Fibroblast of skin of left quadriceps (primary cell): ENCODE data around the gene PRC1.

Source experiments
- DNase-seq, 2 experiments: peaks; one replicate each; pipeline ENCODE4 v3.0.0-alpha.2; 2013; ENCODE audit warnings: low read depth in 2 of 2

PRC1 gene

GRCh38 chr15:90990446-90990845 lies 3.9 kb downstream of the PRC1 start:
- no peak for DNase-seq

DNA sequence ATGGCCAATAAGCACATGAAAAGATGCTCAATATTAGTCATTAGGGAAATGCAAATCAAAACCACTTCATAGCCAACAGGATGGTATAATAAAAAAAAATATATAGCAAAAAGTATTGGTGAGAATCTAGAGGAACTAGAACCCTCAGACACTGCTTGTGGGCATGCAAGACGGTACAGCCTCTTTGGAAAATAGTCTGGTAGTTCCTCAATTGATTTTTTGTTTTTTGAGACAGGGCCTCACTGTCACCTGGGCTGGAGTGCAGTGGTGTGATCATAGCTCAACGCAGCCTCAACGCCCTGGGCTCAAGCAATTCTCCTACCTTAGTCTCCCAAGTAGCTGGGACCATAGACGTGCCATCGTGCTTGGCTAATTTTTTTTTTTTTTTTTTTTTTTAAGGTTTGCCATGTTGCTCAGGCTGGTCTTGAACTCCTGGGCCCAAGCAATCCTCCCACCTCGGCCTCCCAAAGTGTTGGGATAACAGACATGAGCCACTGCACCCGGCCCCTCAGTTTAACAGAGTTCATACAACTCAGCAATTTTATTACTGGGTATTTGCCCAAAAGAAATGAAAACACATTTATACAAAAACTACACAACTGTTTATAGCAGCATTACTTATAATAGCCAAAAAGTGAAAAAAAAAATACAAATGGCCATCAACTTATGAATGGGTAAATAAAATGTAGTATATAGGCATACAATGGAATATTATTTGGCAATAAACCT lies 5.1 kb downstream of the PRC1 start:
- DNase-seq = no peak

GRCh38 chr15:90988296-90988695 lies 6.0 kb downstream of the PRC1 start:
- DNase-seq = no peak

DNA sequence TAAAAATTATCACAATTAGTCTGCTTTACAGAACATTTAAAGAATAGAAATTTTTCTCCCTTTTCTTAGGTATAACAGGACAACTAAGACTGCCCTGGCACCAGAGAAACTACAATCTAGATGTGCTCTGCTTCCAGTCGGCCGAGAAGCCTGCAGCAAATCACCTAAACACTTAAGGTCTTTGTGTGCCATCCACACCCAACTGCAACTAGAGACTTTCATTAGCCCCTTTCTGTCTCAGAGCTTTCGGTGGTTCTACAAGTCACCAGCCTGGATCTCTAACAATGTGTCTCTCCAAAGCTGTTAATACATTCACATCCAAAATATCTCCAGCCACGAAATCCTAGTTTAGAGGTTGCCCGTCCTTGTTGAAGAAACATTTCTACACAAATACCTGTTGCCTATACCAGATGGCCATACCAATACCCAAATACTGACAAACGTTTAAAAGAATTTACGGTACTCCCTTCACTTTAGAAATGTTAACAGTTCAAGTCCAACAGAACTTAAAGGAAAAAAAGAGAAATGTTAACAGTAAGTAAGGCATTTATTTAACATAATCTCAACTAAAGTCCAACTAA lies 6.7 kb downstream of the PRC1 start:
- DNase-seq = no peak

DNA sequence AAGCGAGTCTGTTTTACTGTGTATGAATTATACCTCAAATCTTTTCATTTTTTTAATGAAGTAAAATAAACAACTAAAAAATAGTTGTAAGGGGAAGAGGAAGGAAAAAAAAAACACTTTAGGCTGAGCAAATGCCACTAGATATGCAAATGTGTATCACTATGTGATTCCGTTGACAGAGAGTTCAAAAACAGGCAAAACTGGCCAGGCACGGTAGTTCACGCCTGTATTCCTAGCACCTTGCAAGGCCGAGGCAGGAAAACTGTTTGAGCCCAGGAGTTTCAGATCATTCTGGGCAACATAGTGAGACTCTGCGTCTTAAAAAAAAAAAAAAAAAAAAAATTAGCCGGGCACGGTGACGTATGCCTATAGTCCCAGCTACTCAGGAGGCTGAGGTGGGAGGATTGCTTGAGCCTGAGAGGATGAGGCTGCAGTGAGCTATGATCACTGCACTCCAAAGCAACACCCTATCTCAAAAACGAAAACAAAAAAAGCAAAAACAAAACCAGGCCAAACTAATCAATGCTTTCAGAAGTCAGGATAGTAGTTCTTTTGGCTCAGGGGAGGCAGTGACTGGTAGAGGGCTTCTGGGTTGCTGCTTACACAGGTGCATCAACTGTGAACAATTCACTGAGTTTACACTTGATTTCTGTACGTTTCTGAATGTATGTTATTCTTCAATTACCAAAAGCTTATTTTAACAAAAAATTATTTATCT lies 7.4 kb downstream of the PRC1 start:
- no peak for DNase-seq

GRCh38 chr15:90982135-90982534 lies 12.2 kb downstream of the PRC1 start:
- DNase-seq = no peak

GRCh38 chr15:90981681-90982080 lies 12.7 kb downstream of the PRC1 start:
- DNase-seq = no peak

- no peak for DNase-seq
Measured at GRCh38 chr15:90979582-90979981, 14.8 kb downstream of the PRC1 start.

GRCh38 chr15:90974216-90974615 lies 20.1 kb downstream of the PRC1 start:
- no peak for DNase-seq

GRCh38 chr15:90972133-90972532 lies 22.2 kb downstream of the PRC1 start:
- DNase-seq = no peak

DNA sequence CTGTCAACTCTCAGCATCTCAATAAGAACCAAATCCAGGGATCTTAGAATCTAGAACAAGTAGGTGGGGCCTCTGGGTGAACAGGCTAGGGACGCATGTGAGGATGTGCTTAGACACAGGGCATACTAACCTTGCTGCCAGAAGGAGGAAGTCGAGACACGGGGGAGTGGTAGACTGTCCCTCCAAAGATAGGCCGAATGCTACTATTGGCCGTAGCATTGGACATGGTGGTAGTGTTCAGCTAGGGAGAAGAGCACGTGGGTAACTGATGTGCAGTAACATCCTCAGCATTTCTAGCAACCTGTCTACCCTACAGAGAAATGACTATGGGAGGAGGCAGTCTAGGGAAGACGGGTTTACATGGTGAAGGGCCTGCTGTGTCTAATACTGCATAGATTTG lies 24.1 kb downstream of the PRC1 start:
- no peak for DNase-seq

- DNase-seq = no peak
Measured at GRCh38 chr15:90968434-90968833, 25.9 kb downstream of the PRC1 start.

GRCh38 chr15:90967206-90967605 lies 27.1 kb downstream of the PRC1 start:
- no peak for DNase-seq

- DNase-seq = no peak
Measured at GRCh38 chr15:90966262-90966661, 28.1 kb downstream of the PRC1 start.

DNA sequence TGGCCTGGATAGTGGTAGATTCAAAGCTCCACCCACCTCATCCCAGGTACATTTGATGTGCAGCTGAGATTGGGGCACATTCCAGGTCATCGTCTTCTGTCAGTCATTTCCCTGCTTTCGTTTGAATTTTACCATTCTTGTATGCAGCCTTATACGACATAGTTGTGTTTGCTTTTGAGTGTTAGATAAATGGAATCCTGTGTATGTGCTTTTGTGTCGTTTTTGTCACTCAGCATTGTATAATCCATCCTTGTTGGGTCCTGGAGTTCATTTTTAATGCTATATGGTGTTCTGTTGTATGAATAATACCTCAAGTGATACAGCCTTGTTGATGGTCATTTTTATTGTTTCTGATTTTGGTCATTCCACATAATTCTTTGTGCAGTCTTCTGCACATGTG lies 32.3 kb downstream of the PRC1 start:
- no peak for DNase-seq

GRCh38 chr15:90960298-90961091 lies 33.8 kb downstream of the PRC1 start:
- DNase-seq = no peak

GRCh38 chr15:90959894-90960293 lies 34.4 kb downstream of the PRC1 start:
- DNase-seq = no peak

DNA sequence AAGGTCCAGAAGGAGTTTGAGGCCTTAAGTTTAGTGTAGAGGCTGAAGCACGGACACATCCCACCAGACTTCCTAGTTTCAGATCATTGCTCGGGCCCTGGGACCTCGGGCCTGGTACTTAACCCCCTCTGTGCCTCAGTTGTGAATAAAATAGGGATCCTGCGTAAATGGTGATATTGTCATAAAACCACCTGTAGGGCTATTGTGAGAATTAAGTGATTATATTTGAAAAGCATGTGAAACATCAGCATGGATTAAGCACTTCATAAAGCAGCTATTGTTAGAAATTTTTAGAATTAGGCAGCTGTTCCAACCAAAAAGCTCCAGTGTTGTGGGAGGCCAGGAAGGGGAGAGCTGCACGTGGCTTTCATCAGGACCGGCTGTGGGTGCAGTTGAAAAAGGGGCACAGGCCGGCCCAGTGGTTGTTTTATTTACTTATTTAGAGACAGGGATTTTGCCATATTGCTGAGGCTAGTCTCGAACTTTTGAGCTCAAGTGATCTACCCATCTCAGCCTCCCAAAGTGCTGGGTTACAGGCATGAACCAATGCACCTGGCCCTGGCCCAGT lies 35.2 kb downstream of the PRC1 start:
- DNase-seq = no peak

DNA sequence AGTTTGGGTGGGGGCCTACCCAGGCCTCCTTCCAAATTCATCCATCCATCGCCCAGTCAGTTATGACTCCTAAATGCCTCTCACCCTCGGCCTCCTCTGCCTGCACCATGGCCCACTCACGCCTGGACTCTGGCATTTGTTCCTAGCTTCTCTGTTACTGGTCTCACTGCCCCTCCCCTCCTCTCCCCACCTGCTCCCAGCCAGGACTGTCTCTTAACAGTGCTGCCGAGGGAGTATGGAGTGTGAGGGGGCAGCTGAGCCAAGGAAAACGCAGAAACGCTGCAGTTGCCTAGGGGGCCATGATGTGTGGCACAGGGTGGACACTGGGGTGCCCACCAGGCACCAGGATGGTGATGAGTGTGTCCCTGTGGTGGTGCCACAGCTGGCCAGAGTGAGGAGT lies 36.5 kb downstream of the PRC1 start:
- DNase-seq = no peak

DNA sequence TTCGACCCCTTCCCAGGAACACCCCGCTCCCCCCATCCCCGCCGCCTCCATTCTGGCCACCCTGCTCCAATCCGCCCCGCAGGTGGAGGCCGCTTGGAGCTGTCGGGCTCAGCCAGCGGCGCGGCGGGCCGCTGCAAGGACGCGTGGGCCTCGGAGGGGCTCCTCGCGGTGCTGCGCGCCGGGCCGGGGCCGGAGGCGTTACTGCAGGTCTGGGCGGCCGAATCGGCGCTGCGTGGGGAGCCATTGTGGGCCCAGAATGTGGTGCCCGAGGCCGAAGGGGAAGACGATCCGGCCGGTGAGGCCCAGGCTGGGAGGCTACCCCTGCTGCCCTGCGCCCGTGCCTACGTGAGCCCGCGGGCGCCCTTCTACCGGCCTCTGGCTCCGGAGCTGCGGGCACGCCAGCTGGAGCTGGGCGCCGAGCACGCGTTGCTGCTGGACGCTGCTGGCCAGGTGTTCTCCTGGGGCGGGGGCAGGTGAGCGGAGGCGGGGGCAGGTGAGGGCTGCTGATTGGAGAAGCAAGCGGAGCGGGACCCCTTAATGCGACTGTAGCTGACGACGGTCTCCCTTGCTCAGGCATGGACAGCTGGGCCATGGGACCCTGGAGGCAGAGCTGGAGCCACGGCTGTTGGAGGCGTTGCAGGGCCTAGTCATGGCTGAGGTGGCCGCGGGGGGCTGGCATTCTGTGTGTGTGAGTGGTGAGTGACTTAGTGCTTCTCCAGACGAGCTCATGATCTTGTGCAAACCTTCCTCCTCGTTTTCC lies 37.1 kb downstream of the PRC1 start:
- DNase-seq = no peak
